HG03558 (cell line): Measurements from ENCODE around the gene SNX5.
A peak's percentile ranks its signal among the peaks of the same experiment; 100 is the strongest.

Experiments
- ATAC-seq: cut with Tn5 transposase; IDR thresholded peaks from one replicate; pipeline ENCODE4 v1.9.1; 2021; ENCODE audit warnings: moderate number of reproducible peaks; ENCODE audit not compliant: unreplicated experiment; ENCODE audit errors: extremely low read depth

SNX5 gene

DNA sequence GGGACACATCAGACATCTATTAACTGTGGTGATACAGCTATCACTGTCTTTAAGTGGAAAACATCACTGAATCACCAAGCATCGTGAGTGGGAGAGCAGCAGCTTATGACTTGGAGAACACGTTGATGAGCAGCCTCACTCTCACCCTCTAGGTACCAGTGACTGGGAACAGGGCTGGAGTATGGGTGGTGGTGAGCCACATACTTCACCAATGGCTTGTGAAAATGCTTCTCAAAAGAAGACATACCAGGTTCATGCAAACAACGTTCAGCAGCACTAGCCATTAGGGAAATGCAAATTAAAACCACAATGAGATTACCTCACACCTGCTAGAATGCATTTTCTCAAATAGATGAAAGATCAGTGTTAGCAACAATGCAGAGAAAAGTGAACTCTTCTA lies 25.3 kb downstream of the SNX5 start:
- ATAC-seq: peak; percentile 64

DNA sequence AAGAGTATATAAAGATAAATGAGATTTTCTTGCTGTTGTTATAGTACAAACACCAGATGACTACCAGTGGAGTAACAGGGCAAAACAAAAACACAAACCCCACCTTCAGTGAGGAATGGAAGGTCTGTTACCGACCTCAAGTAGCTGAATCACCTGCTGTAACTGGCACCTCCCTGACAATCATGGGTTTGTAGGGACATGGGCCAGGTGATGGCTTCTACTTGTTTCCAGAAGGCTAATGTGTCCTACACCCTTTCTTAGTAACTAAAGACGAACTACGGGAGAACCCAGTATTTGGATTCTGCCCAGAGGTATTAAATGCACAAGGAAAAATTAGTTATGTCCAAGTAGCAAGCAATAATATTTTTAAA lies 26.8 kb downstream of the SNX5 start:
- ATAC-seq: no peak

DNA sequence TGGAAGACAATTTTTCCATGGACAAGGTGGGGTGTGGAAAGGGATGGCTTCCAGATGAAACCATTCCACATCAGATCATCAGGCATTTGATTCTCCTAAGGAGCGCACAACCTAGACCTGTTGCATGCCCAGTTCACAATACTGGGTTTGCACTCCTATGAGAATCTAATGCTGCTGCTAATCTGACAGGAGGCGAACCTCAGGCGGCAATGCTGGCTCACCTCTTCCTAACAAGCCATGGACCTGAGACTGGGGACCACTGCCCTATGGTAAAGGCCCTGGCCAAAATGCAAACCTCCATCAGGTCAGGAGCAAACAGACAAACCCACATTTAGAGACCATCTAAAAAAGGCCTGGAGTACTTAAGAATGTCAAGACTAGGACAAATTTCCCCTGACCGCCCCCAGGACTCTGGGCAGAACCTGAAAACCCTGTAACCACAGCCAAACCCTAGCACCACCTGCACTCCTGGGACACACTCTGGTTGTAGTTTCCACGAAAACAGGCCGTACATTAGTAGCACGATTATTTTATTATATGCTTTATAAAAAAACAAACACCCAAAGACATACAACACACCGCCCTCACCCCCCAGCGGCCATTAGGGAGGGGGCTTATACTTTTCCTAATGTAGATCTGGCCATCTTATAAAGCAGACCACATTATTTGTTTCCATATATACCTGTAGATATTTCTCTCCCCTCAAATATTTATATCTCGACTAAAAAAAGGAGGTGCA lies 27.3 kb downstream of the SNX5 start:
- ATAC-seq: no peak

DNA sequence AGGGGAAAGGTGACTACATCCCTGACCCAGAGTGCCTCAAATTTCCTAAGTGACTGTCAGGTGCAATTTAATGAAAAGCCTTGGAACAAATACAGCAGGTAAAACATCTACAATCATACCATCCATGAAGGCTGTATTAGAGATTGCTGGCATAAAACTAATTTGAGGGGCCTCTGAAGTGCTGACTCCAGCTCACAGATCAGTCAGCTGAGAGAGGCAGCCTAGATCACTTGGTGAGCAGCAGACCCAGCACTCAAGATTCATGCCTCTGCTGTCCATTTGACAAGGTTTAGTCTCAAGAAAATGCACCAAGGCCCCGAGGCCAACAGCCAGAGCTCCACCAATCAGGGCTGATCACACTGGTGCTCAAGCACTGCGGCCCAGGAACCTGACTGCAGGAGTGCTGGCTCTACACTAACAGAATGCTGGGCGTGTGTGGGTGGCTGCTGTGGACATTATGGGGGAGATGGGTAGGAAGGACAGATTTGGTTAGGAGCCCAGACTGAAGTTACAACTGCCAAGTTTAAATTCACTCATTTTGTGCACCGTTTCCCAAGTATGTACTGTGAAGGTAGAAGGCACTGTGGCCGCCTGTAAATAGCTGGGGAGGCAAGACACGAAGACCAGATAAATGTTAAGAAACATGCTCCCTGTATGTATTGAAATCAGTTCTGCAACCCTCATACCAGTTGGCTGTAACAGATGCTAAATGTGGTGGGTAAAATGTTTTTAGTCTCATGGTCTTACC lies 28.2 kb downstream of the SNX5 start:
- no peak for ATAC-seq

DNA sequence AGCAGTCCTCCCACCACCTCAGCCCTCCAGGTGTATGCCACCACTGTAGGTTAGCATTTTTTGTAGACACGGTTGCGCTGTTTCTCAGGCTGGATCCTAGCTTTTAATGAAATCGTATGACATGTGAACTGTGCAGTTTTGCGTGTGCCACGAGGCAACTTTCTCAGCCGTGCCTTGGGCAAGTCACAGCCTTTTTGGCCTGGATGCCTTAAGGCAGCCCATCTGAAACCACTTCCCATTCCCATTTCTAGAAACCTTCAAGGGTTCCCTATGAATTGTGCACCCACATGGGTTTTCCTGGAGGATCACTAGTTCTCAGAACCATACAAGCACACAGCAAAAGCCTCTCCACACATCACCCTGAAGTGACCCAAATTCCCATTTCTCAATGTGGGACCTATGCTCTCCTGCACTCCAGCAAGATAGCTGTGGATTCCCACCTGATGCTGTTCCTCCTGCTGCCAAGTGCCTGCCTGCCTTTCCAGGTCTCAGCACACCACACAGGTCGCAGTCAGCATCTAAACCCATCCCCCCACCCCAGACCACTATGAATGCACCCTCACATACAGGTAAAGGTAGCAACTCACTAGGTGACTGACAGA lies 28.9 kb downstream of the SNX5 start:
- no peak for ATAC-seq

DNA sequence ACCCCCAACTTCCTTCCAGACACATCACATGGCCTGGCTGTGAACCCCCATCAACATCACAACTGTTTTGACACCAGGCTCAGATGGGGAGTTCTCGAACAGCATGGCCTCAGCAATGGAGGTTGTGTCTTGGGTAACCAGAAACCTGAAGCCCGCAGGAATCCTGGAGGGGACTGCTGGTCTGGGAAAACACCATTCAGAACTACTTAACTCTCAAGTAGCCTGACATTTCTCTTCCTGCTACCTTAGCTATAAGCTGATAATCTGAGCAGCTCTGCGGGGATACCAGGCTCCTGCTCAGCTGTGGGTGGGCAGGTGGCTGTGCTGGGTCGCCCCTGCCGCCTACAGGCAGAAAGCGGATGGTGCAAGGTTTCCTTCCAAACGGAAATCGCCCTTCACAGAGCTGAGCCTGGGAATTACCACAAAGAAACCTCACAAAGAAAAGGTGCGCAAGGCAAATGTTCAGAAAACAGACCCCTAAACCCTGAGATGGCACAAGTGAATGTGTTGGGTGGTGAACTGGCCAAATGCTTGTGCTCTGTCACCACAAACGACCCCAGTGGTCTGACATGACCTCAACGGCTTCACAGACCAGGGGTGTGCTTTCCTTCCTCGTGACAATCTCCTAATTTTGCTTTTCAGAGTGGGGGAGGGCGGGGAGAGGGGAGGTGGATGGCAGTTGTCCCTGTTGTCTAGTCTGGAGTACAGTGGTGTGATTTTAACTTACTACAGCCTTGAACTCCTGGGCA lies 29.5 kb downstream of the SNX5 start:
- peak; percentile 50 for ATAC-seq

DNA sequence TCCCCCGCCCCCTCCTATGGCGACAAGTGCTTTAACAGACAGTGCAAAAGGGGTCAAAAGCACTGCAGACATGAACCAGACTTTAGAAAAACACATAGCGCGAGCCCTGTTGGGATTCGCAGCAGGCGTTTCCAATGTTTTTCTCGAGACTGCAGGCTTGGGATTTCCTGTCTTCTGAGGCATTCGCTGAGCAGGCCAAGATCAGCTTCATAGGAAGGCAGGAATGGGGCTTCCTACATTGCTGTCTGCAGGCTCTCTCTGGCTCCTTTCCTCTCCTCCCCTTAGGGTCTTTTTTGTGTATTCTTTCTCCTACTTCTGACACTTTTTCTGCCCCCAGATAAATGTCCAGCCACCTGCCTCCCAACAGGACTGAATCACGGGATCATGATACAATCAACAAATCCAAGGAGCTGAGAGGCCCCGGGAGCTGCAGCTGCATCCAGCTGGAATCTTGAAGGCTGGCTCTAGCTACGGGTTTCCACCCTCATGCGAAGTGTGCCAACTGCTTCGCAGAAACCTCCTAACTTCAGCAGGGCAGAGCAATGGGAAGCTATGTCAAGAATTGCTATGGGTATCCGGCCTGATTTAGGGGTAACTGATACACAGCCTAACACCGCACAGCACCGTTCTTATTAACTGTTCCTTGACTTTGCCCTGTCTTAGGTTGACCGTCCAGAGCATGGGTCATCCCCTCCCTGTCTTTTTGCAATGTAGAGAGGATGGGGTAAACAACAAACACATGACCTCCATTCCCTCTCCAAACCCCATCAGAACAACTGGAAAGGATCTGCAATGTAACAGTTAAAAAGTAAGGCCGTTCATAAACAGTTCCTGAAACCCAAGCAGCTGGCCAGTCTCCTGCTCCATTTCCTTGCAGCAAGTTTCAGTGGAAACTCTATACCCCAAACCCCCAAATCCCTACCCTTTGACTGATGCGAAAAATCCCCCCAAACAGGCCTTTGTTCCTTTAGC lies 31.5 kb downstream of the SNX5 start:
- ATAC-seq: no peak

DNA sequence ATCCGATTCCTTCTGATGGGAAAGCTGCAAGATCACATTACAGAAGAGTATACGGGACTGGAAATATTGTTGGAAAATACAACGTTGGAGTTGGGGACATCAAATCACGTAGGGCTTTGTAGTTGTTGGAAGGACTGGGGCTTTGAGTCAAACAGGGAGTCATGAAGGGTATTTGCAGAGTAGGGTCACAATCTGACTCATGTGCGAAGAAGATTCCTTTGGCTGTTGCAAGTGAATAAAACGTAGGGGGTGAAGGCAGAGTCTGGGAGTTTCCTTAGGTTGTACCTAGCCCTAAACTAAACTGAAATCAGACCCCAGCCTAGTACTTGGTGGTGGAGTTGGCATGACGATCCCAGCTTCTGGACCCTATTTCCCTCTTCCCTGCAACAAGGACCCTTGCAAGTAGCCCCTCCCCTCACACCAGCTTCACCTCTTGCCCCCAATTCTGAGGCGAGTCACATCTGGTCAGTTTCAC lies 32.3 kb downstream of the SNX5 start:
- ATAC-seq: no peak

DNA sequence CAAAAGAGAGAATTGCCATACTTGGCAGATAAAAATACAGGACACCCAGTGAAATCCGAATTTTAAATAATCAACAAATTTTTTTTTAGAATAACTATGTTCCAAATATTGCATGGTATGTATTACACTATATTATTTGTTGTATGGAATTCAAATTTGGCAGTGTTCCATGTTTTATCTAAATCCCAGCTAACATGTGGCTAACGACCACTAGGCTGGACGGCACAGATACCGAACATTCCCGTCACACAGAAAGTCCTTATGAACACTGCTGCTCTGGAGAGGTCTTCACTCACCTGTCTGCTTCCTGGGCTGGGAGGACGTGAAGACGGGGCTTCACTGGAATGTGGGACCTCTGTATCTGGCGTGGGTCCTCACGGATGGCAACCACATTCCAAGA lies 32.8 kb downstream of the SNX5 start:
- no peak for ATAC-seq

DNA sequence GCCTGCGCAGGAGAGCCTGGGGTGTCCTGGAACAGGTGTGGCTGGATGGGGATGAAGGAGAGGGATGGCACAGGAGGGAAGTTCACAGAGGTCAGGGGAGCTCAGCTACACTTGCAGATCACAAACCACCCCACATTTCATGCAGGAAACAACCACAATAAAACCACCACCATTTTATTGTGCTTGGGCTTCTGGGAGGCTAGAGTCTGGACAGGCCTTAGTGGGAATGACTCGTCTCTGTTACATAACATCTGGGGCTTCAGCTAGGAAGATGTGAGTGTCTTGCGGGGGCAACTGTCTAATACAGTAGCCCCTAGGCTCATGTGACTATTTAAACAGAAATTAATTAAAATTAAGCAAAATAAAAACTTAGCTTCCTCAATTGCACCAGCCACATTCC lies 33.4 kb downstream of the SNX5 start:
- no peak for ATAC-seq

DNA sequence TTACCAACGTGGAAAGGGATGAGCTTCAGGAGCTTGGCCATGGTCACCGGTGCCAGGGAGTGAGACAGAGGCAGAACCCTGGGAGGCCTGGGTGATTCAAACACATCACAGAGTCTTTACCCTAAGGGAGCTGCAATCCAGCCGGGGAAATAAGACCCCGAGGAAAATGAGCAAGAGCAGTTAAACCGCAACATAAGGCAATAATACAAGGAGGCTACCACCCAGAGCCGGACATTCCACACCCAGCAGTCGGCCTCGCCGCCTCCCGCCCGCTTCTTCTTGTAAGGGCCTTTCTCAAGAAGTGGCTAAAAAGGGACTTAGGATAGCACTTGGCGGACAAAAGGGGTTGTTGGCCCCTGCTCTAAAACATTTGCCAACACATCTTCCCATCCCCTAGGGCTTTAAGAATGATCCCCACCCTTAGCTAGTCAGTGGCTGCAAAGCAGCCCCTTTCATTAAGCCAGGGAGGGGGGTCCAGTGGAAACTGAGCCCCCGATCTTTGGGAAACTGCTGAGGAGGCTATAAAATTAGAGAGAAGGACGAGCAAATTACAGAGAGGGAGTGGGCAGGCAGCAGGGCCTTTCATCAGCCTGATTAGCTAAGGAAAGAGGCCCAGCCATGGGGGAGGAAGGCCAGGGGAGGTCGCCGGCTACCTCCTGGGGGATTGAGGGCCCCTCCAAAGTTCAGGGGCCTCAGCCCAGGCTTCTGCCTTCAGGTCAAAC lies 34.3 kb downstream of the SNX5 start:
- ATAC-seq: no peak

DNA sequence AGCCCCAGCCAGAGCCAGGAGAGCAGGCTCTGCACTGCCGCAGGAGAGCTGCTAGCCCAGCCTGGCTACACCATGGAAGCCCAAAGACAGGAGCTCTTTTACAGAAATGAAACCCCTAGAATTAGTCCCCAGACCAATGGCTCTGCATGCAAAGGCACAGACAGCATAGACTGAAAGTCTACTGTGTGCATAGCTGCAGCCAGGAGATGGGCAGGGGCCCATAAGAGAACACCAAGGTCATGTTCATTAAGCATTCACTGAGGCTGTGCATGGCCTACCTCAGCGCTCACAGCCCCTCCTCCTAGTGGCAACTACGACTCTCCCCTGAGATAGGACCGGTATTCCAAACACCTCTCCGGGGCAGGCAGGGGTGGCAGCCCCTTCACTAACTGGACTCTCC lies 34.9 kb downstream of the SNX5 start:
- ATAC-seq: no peak

DNA sequence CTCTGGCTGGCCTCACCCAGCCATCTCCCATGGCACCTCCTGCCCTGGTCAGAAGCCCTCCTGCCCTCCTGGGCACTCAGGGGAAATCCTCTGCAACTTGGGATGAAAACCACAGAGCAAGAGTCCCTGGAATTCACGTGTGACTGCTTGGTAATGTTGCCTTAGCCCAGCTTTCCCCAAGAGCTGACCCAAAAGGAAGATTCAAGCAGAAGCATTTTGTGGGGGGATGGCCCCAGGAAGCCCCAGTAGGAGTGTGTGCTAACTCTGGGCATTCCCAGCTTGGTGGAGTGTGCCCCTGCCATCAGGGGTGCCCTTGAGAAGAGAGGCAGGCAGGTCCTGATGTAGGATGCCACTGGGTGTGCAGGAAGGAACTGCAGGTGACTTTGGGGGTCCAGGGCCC lies 35.5 kb downstream of the SNX5 start:
- ATAC-seq: no peak

DNA sequence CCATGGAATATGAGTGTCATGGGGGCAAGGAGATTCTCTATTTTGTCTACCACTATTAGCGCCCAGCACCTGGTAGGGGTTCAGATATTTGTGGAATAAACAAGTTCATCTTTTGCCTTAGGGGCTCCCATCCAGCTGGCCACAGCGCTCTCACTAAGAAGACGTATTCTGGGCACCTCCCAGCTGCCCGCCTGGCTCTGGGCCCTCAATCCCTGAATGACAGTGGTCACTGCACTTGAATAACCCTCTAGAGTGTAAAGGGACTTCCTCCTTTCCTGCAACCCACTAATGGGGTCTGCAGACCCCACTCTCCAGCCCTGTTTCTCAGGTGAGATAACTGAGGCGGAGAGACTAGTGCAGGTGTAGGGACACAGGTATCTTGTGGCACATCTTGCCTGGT lies 36.2 kb downstream of the SNX5 start:
- ATAC-seq: no peak

DNA sequence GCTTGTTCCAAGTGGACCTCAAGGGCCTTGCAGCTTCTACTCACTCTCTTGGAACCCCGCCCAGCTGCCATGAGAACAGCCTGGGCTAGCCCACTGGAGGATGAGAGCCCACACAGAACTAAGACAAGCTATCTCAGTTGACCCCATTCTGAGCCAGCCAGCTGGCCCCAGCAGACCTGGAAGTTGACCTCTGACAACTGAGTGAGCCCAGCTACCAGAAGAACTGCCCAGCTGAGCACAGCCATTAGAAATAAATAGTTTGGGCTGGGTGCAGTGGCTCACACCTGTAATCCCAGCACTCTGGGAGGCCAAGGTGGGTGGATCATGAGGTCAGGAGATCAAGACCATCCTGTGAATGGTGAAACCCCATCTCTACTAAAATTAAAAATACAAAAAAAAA lies 37.1 kb downstream of the SNX5 start:
- ATAC-seq: no peak

DNA sequence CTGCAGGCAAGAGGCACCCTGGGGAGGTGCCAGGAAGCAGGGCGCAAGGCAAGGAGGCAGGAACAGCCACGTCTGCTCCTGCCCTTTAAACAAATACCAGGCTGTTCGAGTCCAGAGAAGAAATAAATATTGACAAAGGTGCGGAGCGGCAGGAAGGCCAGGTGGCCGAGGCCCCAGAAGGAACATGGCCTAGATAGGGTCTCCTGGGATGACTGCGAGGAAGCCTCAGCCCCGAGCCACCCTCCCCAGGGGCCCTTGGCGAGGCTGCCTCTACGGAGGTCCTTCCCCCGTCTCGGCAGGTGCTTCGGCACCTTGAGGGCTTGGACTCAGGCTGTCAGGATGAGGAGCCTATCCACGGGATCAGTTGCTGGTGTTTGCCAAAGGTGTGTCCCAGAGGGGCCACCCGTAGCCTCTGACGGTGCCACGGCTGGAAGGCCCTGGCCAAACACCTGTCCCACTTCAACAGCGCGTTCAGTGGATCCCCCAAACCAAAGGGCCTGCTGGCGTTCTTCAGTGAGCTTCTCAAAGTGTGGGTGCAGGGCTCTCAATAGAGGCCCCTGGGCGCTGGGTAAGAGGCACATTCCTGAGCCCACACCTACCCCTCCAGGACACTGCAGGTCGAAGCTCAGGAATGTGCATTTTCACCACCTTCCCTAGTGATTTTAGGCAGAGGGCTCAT lies 39.8 kb downstream of the SNX5 start:
- no peak for ATAC-seq

DNA sequence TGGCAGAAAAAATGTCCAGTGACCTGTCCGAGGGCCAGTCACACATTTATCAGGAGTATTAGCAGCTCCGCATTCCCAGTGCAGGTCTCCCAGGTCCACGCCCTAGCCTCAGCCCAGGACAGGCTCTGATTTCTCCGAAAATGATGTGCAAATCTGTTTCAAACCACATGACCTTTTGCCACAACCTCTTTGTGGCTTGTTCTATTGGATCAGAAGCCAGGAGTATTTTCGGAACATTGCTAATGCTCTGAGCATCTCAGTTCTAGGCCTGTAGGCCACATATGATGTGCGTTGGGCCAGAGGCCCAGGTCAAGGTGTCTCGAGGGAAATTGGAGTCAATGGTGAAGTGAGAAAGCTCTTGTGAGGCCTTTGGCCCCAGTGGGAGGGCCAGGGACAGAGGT lies 40.4 kb downstream of the SNX5 start:
- no peak for ATAC-seq

DNA sequence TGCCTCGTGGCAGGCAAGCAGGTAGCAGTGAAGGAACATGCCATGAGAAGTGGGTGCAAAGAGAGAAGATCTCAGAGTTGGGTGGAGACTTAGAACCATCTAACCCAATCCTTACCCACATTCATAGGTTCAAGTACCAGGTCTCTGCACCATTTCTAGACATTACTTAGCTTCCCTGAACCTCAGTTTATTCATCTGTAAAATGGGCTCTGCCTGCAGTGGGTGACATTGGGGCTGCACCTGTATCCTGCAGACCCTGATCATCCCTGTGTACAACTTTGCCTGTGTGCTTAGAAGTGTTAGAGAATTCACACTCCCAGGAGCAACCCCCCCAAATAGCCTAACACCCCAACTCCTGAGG lies 42.7 kb downstream of the SNX5 start:
- no peak for ATAC-seq
